A549 (cell line): ENCODE results near the gene CDK18. TPM values are rescaled to one million over a fixed set of nuclear protein-coding genes. Genes with fewer than 3 reads are reported as not detected.

Experiments
- ATAC-seq, 2 experiments: fragments of 200-7000 bp in 1 of 2; fragments of >200 bp in 1 of 2; cut with Nextera tagmentation in 1 of 2; cut with Tn5 transposase in 1 of 2; 3 replicates each; pipeline versions ENCODE4 v1.8.0 to v1.9.1; 2018 to 2020; ENCODE audit warnings: mild to moderate bottlenecking in 1 of 2, moderate library complexity in 1 of 2
- CTCF ChIA-PET: fragments of 300-600 bp; sonication (Branson Sonifier 250); formaldehyde crosslinking; extraction: SDS; loops from one replicate; lab custom pipeline; 2021; ENCODE audit warnings: antibody characterized with exemption, inconsistent platforms; lab: Yijun Ruan, JAX
- POLR2A ChIA-PET: fragments of 350-600 bp; formaldehyde crosslinking; extraction: SDS; loops from one replicate; lab custom pipeline; 2021; ENCODE audit warnings: antibody characterized with exemption, inconsistent platforms; lab: Yijun Ruan, JAX
- DNase-seq, 2 experiments: peaks; one replicate each; pipeline versions ENCODE4 v3.0.0 to v3.0.0-alpha.2; 2011 to 2016; ENCODE audit warnings: low read depth in 1 of 2, low spot score in 1 of 2
- FAIRE-seq: peaks from 2 replicates; lab custom pipeline; 2011; peaks lifted over from hg19 to GRCh38; lab: Jason Lieb, UNC
- H3K27ac ChIP-seq, 2 experiments: fragments of >200 bp; sonication (Bioruptor Twin); formaldehyde crosslinking; 3 replicates each; pipeline ENCODE4 v1.5.1; 2016 to 2017
- H3K4me1 ChIP-seq: fragments of >200 bp; sonication (Bioruptor Twin); formaldehyde crosslinking; 3 replicates; pipeline ENCODE4 v1.6.1; 2016
- H3K4me2 ChIP-seq: fragments of >200 bp; sonication (Bioruptor Twin); formaldehyde crosslinking; 3 replicates; pipeline ENCODE4 v1.6.1; 2016
- H3K4me3 ChIP-seq: fragments of >200 bp; sonication (Bioruptor Twin); formaldehyde crosslinking; 3 replicates; pipeline ENCODE4 v1.5.1; 2016
- H3K9me3 ChIP-seq: fragments of >200 bp; sonication (Bioruptor Twin); formaldehyde crosslinking; 3 replicates; pipeline ENCODE4 v1.6.1; 2016
- CTCF ChIP-seq: fragments of >200 bp; sonication (Bioruptor Twin); formaldehyde crosslinking; IDR thresholded peaks from 3 replicates; pipeline ENCODE4 v1.5.1; 2016
- EP300 ChIP-seq, 2 experiments: fragments of >200 bp; sonication (Bioruptor Twin); formaldehyde crosslinking; IDR thresholded peaks; 2 replicates in 1 of 2; 3 replicates in 1 of 2; pipeline ENCODE4 v1.6.1; 2016 to 2017
- JUN ChIP-seq, 2 experiments: fragments of >200 bp; sonication (Bioruptor Twin); formaldehyde crosslinking; IDR thresholded peaks; 2 replicates in 1 of 2; 3 replicates in 1 of 2; pipeline ENCODE4 v1.6.1; 2016 to 2017
- NPAS2 ChIP-seq: fragments of 250-450 bp; sonication (Bioruptor Pico); IDR thresholded peaks from 2 replicates; pipeline ENCODE4 v1.8.0; 2022; ENCODE audit warnings: mild to moderate bottlenecking, moderate library complexity, borderline replicate concordance
- RAD21 ChIP-seq, 2 experiments: fragments of >200 bp in 1 of 2; sonication (Bioruptor Twin) in 1 of 2; formaldehyde crosslinking in 1 of 2; IDR thresholded peaks in 1 of 2; conservative IDR thresholded peaks in 1 of 2; 2 replicates in 1 of 2; 3 replicates in 1 of 2; pipeline ENCODE4 v1.6.1; 2012 to 2018; ENCODE audit warnings: inconsistent platforms in 1 of 2
- RCOR1 ChIP-seq: fragments of 150-350 bp; IDR thresholded peaks from 2 replicates; pipeline ENCODE4 v1.6.1; 2014; ENCODE audit warnings: antibody characterized with exemption, low read length, low read depth
- SMC3 ChIP-seq: fragments of >200 bp; sonication (Bioruptor Twin); formaldehyde crosslinking; IDR thresholded peaks from 3 replicates; pipeline ENCODE4 v1.6.1; 2018; ENCODE audit warnings: inconsistent platforms
- USF2 ChIP-seq: fragments of 450-650 bp; IDR thresholded peaks from 2 replicates; pipeline ENCODE4 v1.6.1; 2014; ENCODE audit warnings: antibody characterized with exemption
- WGBS: methylation state at CpG from one replicate; pipeline ENCODE4 v1.1.6; 2017; ENCODE audit errors: missing lambda C conversion rate; 5-methylcytosine and 5-hydroxymethylcytosine counted together
- polyA plus RNA-seq, 4 experiments: library from polyadenylated mRNA; depleted of rRNA in 3 of 4; stranded (reverse); fragments of >200 nt; fragmentation: RNase III in 1 of 4; extraction: RNeasy Plus Mini Kit Qiagen cat#74134 plus additional on column Dnase treatment in 1 of 4; gene quantifications; 2 replicates in 3 of 4; 3 replicates in 1 of 4; pipeline ENCODE4 v1.2.3, GENCODE V29; 2011 to 2017
- TF ChIP-seq, protein P1 (sequence below): fragments of 200-600 bp; sonication (generic); IDR thresholded peaks from 2 replicates; pipeline ENCODE4 v1.6.1; 2016; ENCODE audit warnings: antibody characterized with exemption, mild to moderate bottlenecking, moderate library complexity
- TF ChIP-seq, protein P2 (sequence below): fragments of 250-450 bp; sonication (Bioruptor Pico); IDR thresholded peaks from 2 replicates; pipeline ENCODE4 v1.5.0; 2021; ENCODE audit warnings: mild to moderate bottlenecking, moderate library complexity, borderline replicate concordance

Gene CDK18
- polyA plus RNA-seq, 2 of the 4 experiments (the other 2 are of a cell fraction) = 0.75 to 2.0 TPM

GRCh38 chr1:205523891-205524793 lies 19.7 kb downstream of the CDK18 start:
- ATAC-seq (peak; percentile 65 to 81), DNase-seq (peak; percentile 71 to 87), FAIRE-seq (peak; percentile 78)
- ChIA-PET POLR2A (interaction anchor here (0.6 to 1.1 kb wide), 3 partner anchors 31 to 108 kb away, joined by 3 to 6 read pairs (median 3); partner anchors contain the start of gene ELK4), CTCF (interaction anchor here (0.6 to 14.5 kb wide), 88 partner anchors 7 to 976 kb away, joined by 3 to 560 read pairs (median 6); partner anchors contain the start of genes BLACAT1, CDK18, ELK4 and KLHDC8A)
- Histone ChIP-seq H3K9me3 (no peaks in the 10 kb centered on the region), H3K4me1 (0 out of 3 replicates have a peak, but pooled peaks cover 6% of the 10 kb centered on the region), H3K4me3 (no peak overlapping the region), H3K27ac (no peak overlapping the region), H3K4me2 (no peak overlapping the region)
- WGBS = 34% methylated on average over 15 of the region's 16 CpGs
- TF ChIP-seq RAD21 (conservative IDR thresholded peaks at IDR 0.05 in 1 of 2, IDR thresholded peaks at IDR 0.05 in 1 of 2) (peak; percentile 95), SMC3 (peak; percentile 86), CTCF (peak; percentile 91)
- TF ChIP-seq, protein P1, sequence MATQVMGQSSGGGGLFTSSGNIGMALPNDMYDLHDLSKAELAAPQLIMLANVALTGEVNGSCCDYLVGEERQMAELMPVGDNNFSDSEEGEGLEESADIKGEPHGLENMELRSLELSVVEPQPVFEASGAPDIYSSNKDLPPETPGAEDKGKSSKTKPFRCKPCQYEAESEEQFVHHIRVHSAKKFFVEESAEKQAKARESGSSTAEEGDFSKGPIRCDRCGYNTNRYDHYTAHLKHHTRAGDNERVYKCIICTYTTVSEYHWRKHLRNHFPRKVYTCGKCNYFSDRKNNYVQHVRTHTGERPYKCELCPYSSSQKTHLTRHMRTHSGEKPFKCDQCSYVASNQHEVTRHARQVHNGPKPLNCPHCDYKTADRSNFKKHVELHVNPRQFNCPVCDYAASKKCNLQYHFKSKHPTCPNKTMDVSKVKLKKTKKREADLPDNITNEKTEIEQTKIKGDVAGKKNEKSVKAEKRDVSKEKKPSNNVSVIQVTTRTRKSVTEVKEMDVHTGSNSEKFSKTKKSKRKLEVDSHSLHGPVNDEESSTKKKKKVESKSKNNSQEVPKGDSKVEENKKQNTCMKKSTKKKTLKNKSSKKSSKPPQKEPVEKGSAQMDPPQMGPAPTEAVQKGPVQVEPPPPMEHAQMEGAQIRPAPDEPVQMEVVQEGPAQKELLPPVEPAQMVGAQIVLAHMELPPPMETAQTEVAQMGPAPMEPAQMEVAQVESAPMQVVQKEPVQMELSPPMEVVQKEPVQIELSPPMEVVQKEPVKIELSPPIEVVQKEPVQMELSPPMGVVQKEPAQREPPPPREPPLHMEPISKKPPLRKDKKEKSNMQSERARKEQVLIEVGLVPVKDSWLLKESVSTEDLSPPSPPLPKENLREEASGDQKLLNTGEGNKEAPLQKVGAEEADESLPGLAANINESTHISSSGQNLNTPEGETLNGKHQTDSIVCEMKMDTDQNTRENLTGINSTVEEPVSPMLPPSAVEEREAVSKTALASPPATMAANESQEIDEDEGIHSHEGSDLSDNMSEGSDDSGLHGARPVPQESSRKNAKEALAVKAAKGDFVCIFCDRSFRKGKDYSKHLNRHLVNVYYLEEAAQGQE = no peak

- ChIA-PET CTCF (interaction anchor here (0.6 to 14.5 kb wide), 81 partner anchors 9 to 975 kb away, joined by 3 to 560 read pairs (median 7); partner anchors contain the start of genes BLACAT1, CDK18, ELK4 and KLHDC8A), POLR2A (interaction anchor here (0.6 to 1.1 kb wide), 2 partner anchors 40 to 107 kb away, joined by 3 to 6 read pairs; partner anchors contain the start of gene ELK4)
- no peak for FAIRE-seq
Measured at GRCh38 chr1:205524794-205525101, 20.3 kb downstream of the CDK18 start.

More at GRCh38 chr1:205524794-205525101, 20.3 kb downstream of the CDK18 start:
- ATAC-seq (no peak), DNase-seq (no peak)
- H3K4me2 ChIP-seq = no peak overlapping the region
- WGBS = 61% methylated on average over 4 of the region's 4 CpGs
- no peaks in the 10 kb centered on the region for H3K9me3 ChIP-seq
- TF ChIP-seq NPAS2 (no peak), CTCF (no peak), JUN (IDR thresholded peaks at IDR 0.05) (no peak), RCOR1 (no peak), USF2 (no peak), EP300 (IDR thresholded peaks at IDR 0.05) (no peak)
- TF ChIP-seq, protein P2, sequence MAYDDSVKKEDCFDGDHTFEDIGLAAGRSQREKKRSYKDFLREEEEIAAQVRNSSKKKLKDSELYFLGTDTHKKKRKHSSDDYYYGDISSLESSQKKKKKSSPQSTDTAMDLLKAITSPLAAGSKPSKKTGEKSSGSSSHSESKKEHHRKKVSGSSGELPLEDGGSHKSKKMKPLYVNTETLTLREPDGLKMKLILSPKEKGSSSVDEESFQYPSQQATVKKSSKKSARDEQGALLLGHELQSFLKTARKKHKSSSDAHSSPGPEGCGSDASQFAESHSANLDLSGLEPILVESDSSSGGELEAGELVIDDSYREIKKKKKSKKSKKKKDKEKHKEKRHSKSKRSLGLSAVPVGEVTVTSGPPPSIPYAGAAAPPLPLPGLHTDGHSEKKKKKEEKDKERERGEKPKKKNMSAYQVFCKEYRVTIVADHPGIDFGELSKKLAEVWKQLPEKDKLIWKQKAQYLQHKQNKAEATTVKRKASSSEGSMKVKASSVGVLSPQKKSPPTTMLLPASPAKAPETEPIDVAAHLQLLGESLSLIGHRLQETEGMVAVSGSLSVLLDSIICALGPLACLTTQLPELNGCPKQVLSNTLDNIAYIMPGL (CRISPR knock-in tag) = no peak
- 0 out of 3 replicates have a peak, but pooled peaks cover 5% of the 10 kb centered on the region for H3K4me1 ChIP-seq
- H3K4me3 ChIP-seq = no peak overlapping the region
- no peak overlapping the region for H3K27ac ChIP-seq
